Osteoblast (primary cell): Measurements from ENCODE around the gene MVK. TPM values are rescaled to one million over a fixed set of nuclear protein-coding genes. Genes with fewer than 3 reads are reported as not detected.
A peak's percentile ranks its signal among the peaks of the same experiment; 100 is the strongest.

Experiments
- DNase-seq: peaks from one replicate; pipeline ENCODE4 v3.0.0; 2011; ENCODE audit warnings: low spot score, mixed read lengths; ENCODE audit not compliant: insufficient read length; ENCODE audit errors: missing footprints
- H2AFZ ChIP-seq: 2 replicates; pipeline ENCODE4 v1.6.0; 2011; ENCODE audit warnings: mild to moderate bottlenecking, low read length
- H3K27ac ChIP-seq: 2 replicates; pipeline ENCODE4 v1.5.1; 2011; ENCODE audit warnings: mild to moderate bottlenecking, low read depth, low read length, moderate library complexity
- H3K27me3 ChIP-seq: 2 replicates; pipeline ENCODE4 v1.6.0; 2012; ENCODE audit warnings: mild to moderate bottlenecking, control low read depth, inconsistent platforms, low read length, moderate library complexity; ENCODE audit not compliant: insufficient read depth
- H3K36me3 ChIP-seq: 2 replicates; pipeline ENCODE4 v1.5.1; 2011; ENCODE audit warnings: mild to moderate bottlenecking, low read length, control low read depth, moderate library complexity; ENCODE audit not compliant: insufficient read depth
- H3K4me1 ChIP-seq: 2 replicates; pipeline ENCODE4 v1.5.1; 2011; ENCODE audit warnings: mild to moderate bottlenecking, low read length, control low read depth, moderate library complexity; ENCODE audit not compliant: insufficient read depth
- H3K4me2 ChIP-seq: 2 replicates; pipeline ENCODE4 v1.6.0; 2011; ENCODE audit warnings: mild to moderate bottlenecking, low read length; ENCODE audit not compliant: insufficient read depth
- H3K4me3 ChIP-seq: fragments of 200-600 bp; sonication (generic); 3 replicates; pipeline ENCODE4 v1.5.1; 2012; ENCODE audit warnings: mild to moderate bottlenecking, low read length, inconsistent platforms; ENCODE audit not compliant: insufficient read depth
- H3K79me2 ChIP-seq: 2 replicates; pipeline ENCODE4 v1.6.0; 2012; ENCODE audit warnings: mild to moderate bottlenecking, low read length, control low read depth, inconsistent platforms; ENCODE audit not compliant: insufficient read depth
- H3K9me3 ChIP-seq: 2 replicates; pipeline ENCODE4 v1.5.1; 2011; ENCODE audit warnings: low read depth, low read length, control low read depth
- H4K20me1 ChIP-seq: 2 replicates; pipeline ENCODE4 v1.6.0; 2012; ENCODE audit warnings: mild to moderate bottlenecking, low read length, control low read depth; ENCODE audit not compliant: insufficient read depth
- total RNA-seq: library from RNA; depleted of rRNA; stranded (reverse); fragments of >200 nt; gene quantifications from 2 replicates; pipeline ENCODE4 v1.2.3, GENCODE V29; 2012
- TF ChIP-seq, protein P1 (sequence below): IDR thresholded peaks from 2 replicates; pipeline ENCODE4 v1.5.1; 2011; ENCODE audit warnings: mild to moderate bottlenecking, low read depth, low read length, moderate library complexity; ENCODE audit errors: extremely low read depth

Gene MVK
- total RNA-seq, 1 donor, result 31.1 TPM

DNA sequence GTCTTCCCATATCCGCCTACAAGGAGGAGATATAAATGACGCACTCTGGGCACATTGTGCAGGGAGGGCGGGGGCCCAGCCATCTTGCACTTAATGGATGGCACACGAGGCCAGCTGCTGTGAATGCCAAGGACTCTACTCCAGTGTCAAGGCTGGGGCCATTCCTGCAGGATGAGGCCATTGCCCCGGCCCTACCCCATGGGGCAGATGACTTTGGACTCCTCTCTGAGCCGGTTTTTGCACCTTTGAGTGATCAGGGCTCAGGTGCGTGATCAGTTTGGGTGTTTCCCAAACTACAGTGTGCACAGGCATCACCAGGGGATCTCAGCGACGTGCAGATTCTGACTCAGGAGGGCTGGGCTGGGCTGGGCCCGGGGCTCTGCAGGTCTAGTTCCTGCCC, 16.4 kb upstream of the MVK start:
- DNase-seq, result peak; percentile 46

DNA sequence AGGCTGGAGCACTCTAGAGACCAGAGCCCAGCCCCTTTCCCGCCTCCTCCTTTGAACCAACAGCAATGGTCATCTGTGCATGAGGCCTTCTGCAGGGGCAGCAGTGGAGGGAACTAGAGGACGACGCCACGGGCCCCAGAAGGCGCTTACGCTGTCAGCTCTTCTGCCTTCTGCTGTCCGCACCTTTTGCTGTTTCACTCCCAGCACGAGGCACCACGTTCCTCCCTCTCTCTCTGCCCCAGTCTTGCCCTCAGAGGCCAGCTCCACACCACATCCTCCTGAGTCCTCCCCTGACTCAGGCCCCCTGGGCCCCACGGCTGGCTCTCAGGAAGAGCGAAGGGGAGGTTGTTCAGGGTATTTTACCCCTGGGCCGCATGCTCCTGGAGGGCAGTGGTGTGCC, 15.8 kb upstream of the MVK start:
- H3K27me3 ChIP-seq, result peaks cover 25% of the 10 kb centered on the region
- no peaks in the 10 kb centered on the region for H3K4me1 ChIP-seq
- no peak overlapping the region for H2AFZ ChIP-seq
- no peak overlapping the region for H3K4me3 ChIP-seq
- no peaks in the 10 kb centered on the region for H4K20me1 ChIP-seq
- H3K9me3 ChIP-seq, result no peaks in the 10 kb centered on the region
- peaks cover 3% of the 10 kb centered on the region for H3K36me3 ChIP-seq
- peak; percentile 75 for DNase-seq
- TF ChIP-seq, protein P1, sequence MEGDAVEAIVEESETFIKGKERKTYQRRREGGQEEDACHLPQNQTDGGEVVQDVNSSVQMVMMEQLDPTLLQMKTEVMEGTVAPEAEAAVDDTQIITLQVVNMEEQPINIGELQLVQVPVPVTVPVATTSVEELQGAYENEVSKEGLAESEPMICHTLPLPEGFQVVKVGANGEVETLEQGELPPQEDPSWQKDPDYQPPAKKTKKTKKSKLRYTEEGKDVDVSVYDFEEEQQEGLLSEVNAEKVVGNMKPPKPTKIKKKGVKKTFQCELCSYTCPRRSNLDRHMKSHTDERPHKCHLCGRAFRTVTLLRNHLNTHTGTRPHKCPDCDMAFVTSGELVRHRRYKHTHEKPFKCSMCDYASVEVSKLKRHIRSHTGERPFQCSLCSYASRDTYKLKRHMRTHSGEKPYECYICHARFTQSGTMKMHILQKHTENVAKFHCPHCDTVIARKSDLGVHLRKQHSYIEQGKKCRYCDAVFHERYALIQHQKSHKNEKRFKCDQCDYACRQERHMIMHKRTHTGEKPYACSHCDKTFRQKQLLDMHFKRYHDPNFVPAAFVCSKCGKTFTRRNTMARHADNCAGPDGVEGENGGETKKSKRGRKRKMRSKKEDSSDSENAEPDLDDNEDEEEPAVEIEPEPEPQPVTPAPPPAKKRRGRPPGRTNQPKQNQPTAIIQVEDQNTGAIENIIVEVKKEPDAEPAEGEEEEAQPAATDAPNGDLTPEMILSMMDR, result no peak
- no peak overlapping the region for H3K27ac ChIP-seq
- no peaks in the 10 kb centered on the region for H3K79me2 ChIP-seq
- H3K4me2 ChIP-seq, result no peak overlapping the region

More for the DNA sequence above, 16.4 kb upstream of the MVK start:
- Histone ChIP-seq H3K36me3 (peaks cover under 1% of the 10 kb centered on the region), H4K20me1 (no peaks in the 10 kb centered on the region), H3K9me3 (no peaks in the 10 kb centered on the region), H3K27me3 (peaks cover 27% of the 10 kb centered on the region), H2AFZ (no peak overlapping the region), H3K27ac (no peak overlapping the region), H3K4me3 (no peak overlapping the region), H3K4me1 (no peaks in the 10 kb centered on the region), H3K79me2 (no peaks in the 10 kb centered on the region), H3K4me2 (no peak overlapping the region)
- TF ChIP-seq, protein P1, result no peak

DNA sequence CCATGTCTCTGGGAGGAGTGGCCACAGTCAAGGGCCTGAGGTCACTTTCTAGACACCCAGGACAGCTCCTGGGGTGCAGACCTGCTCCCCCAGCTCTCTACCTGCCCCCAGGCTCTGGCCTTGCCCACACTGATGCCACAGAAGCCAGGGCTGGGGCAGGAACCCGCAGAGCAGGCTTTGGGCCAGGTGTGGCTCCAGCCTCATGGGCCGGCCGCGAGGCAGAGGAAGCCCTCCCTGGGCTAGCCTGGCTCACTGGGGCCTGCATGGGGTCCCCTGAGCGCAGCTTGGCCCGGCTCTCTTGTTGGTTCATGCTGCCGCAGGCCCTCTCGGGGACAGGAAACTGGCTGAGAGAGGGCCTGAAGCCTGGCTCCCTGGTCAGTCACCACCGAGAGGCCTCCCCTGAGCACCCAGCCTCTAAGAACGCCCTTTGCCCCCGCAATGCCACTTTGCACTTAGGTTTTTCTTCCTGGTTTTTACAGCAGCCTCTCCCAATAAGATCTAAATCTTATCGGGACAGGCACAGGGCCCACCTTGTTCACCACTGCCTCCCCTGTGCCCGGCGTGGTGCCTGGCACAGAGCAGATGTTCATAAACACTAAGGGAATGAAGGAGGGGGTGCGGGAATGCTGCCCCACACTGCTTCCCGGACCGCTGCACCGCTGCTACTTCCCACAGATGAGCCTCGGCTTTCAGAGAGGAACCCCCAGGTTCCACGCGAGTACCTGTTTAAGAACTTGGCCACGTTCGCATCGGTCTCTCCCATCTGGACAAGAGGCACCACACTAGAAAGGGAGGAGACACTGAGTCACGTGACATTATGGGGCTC, 15.0 kb upstream of the MVK start:
- Histone ChIP-seq H3K9me3 (no peaks in the 10 kb centered on the region), H3K4me1 (peaks cover 4% of the 10 kb centered on the region), H3K36me3 (peaks cover 3% of the 10 kb centered on the region), H2AFZ (no peak overlapping the region), H3K79me2 (no peaks in the 10 kb centered on the region), H3K27me3 (peaks cover 18% of the 10 kb centered on the region), H4K20me1 (no peaks in the 10 kb centered on the region), H3K27ac (no peak overlapping the region), H3K4me3 (no peak overlapping the region), H3K4me2 (no peak overlapping the region)
- DNase-seq, result peak; percentile 68
- TF ChIP-seq, protein P1, result no peak

DNA sequence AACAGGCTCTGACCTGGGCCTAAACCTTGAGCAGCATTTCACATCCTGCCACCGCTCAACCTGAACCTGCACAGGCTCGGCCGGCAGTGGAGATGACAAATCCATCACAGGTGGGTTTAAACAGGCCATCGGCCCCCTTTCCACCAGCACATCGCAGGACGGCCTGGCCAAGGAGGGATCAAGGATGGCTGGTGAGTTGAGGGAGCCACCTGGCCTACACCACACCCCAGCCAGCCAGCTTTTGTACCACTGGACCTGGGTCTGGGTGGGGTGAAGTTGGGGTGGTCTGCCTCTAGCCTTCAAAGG, 14.4 kb upstream of the MVK start:
- H3K4me2 ChIP-seq, result no peak overlapping the region
- H3K4me3 ChIP-seq, result no peak overlapping the region
- H2AFZ ChIP-seq, result no peak overlapping the region
- no peaks in the 10 kb centered on the region for H3K79me2 ChIP-seq
- H4K20me1 ChIP-seq, result no peaks in the 10 kb centered on the region
- peaks cover 12% of the 10 kb centered on the region for H3K27me3 ChIP-seq
- peaks cover 3% of the 10 kb centered on the region for H3K36me3 ChIP-seq
- DNase-seq, result no peak
- no peak overlapping the region for H3K27ac ChIP-seq
- TF ChIP-seq, protein P1, result no peak
- H3K4me1 ChIP-seq, result peaks cover 10% of the 10 kb centered on the region
- H3K9me3 ChIP-seq, result no peaks in the 10 kb centered on the region
